Superior temporal gyrus (tissue), 1 donor: ENCODE data around the gene NDRG3.

Experiments
- DNase-seq: peaks from one replicate; pipeline ENCODE4 v3.0.0-alpha.2; 2016; ENCODE audit errors: extremely low spot score

The NDRG3 gene

DNA sequence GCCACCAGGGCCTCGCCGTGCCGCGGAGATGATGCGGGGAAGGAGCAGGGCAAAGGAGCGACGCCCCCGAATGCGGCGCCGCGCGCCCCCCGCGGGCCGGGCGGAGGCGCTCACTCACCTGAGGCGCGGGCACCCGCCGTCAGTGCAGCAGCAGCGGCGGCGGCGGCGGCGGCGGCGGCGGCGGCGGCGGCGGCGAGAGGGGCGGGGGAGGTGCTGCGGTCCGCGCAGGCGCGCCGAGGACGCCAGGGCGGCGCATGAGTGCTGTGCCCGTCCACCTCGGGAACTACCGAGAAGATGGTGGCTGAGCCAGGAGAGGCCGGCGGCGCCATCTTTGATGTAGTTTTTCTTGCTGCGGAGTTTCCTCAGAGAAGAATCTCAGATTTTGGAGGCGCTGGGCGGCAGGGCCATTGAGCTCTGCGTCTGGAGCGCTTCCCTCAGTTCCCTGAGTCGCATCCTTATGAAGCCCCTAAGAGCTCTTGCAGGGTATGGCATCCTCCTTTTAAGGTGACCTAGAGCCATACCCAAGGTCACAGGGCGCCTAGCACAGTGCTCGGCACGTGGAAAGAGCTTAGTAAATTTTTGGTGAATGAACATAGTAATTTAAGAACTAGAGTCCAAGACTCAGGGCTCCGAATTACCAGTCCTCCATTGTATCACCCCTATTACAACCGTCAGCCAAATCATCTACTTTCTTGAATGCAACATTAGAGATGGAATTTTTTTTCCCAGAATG is at the start of gene NDRG3:
NDRG3 (minus strand) TSS at position 164 of the 733 bp plus-strand sequence. CDS start 24,355 bp downstream, outside the sequence.
- DNase-seq = peak; percentile 95

DNA sequence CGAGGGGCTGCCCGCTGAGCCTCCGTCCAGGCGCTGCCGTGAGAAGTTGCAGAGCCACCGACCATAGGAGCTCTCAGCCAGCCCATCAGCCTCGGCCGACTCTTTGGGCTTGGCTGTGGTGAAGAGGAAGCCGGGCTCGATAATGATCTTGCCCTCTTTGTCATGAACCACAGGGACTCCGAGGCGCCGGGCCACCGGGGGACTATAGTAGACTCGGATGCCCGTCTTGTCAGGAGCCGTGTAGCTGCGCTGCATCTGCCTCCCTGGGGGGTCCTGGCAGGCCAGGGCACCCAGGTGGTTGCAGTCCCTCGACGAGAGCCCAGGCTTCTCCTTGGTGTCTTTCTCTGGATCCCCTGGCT is 48.2 kb upstream of the NDRG3 start:
- DNase-seq = no peak

DNA sequence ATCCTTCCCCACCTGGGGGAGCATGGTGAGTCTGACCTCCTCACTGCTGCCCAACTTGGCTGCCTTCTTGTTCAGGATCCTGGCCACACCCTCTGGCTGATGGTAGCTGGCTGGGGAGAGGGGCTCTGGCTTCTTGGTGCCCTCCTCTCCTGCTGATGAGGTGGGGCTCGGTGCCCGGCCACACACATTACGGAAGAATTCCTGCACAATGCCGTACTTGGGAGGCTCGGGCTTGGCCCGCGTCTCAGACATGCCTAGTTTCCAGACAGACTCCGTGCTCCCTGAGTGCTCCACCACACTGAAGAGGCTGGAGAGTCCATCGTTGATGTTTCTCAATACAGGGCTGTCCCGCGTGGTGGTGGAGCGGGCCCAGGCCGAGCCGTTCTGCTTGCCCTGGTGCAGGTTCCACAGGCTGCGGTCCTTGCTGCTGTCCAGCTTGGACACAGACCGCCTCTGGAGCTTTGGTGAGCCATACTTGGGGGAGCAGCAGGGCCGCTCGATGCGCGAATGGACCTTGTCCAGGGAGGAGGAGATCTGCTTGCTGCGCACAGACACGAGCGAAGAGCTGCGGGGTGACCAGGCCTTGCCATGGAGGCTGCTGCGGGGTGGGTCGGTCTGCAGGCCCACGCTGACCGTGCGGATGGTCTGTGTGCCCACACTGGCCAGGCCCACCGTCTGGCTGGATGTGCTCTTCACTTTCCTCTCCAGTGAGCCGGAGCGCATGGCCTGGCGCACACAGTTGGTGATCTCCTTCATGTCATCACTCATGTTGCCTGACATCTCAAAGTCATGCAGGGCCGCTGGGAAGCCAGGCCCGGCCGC is 47.6 kb upstream of the NDRG3 start:
- DNase-seq = no peak

DNA sequence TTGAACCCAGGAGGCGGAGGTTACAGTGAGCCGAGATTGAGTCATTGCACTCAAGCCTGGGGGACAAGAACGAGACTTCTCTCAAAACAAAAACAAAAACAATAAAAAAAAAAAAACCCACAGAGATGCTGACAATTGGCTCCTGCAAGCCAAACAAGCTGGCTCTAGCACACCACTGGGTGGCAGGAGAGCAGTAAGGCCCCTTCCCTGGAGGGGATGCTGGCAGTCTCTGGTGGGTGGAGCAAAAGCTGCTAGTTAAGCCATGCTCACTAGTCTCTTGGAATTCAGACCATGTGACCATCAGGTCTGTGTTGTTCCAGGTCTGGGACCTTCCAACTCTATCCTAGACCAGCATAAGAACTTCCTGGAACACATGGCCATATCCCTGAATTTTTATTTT is 46.5 kb upstream of the NDRG3 start:
- DNase-seq = peak; percentile 50

DNA sequence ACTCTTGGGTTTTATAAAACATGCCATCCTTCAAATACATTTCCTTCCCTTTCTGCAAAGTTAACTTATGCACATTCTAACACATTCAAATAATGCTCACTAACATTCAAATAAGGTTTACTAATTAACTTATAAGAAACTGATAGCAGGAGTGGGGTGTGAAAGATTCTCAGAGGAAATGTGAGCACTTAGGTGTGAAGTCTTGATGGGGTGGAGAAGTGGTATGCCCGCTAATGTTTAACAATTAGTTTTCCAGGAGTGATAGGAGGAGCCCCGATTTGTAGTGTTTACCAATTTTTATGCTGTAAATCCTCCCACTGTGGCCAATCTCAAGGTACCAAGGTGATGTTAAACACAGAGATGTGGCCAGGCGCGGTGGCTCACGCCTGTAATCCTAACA is 46.0 kb upstream of the NDRG3 start:
- no peak for DNase-seq

DNA sequence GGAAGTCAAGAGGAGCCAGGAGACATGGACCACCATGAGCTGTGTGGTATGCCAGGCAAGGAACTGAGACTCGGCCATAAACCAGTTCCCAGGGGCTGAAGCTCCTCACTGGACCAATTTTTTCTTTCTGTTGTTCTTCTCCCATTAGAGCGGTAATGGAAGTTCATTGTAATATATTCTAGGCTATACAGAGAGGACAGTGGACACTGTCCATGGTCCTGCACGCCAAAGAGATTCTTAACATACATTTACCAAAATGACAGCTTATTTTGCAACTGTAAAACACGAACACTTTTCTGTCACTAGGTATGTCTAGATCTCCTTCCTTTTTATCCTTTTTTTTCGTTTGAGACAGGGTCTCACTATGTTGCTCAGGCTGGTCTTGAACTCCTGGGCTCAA is 40.8 kb upstream of the NDRG3 start:
- no peak for DNase-seq

DNA sequence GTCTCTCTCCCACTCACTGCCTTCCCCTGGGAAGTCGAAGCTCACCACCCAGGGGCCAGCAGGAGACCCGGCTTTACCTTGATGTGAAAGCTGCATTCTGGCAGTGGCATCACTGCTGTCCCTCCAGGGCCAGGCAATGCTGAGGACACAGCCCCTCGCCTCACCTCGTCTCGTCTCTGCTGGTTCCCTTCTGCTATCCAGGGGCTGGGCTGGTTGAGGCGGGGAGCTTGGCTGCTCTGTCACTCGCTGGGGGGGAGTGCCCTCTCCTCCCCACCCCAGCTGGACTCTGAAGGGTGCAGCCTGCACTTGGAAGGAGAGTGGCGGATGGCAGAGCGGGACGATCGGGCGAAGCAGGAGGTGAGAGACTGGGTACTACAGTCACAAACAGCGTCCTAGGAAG is 40.4 kb upstream of the NDRG3 start:
- DNase-seq = no peak

DNA sequence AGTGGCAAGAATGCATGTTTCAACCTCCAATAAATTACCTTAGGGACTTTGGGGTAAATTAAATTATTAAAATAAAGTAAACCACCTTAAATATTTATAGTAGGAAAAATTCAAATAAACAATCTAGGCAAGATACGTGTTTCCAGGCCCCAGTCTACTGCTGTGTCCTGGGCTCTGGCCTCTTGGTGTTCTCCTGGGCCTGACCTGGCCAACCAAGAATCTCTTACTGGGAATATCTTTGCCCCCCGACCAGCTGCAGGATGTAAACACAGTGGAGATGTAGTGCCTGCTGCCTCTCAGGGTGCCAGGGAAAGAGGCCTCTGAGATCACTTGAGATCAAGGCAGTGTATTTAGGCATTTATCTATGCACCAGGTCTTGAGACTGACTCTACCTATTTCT is 39.4 kb upstream of the NDRG3 start:
- no peak for DNase-seq

DNA sequence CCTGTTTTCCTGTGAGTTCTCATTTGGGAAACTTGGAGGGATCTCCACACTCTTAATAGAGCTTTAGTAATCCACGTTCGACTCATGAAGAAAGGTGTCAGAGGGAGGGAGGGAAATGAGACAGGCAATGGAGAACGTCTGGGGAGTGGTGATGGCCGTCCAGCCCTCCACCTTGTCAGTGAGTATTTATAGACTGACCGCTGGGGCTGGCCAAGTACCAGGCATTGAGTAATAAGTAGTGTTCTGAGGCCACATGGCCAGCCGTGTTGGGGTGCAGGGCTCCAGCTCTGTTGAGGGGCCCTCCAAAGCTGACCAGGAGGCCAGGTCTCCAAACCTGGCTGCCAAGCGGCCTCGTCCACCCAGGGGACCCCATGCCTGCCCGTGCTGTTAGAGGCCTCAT is 39.0 kb upstream of the NDRG3 start:
- no peak for DNase-seq

DNA sequence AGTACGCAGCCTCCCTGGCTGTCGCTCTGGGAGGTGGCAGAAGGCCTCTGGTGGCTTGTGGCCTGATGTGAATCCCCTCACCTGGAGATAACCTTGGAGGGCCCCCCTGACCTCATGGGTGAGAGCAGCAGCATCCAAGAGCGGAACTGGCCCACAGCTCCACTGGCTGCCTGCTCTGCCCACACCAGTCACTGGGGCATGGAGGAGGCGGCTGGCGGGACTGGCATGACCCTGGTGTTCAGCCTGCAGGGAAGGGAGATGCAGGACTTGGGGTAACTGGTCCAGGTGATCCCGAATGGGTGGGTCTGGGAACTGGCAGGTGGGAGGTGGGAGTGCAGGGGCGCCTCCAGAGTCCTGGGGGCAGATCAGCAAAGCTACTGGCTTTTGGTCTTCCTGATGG is 38.2 kb upstream of the NDRG3 start:
- no peak for DNase-seq

DNA sequence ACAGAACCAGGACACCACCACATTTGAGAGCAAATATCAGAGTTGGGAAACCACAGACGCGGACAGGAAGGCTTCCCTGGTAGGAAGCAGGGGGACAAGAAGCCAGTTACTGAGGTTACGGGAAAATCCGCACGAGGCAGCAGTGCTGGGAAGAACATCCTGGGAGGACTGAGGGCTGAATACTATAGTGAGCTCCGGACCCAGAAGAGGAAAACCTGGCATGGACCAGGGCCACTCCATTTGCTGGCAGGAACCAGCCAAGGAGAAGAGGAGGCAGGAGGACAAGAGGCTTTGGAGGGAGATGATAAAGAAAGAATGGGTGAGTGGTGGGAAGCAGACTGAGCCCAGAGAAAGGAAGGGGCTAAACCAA is 33.8 kb upstream of the NDRG3 start:
- DNase-seq = no peak

DNA sequence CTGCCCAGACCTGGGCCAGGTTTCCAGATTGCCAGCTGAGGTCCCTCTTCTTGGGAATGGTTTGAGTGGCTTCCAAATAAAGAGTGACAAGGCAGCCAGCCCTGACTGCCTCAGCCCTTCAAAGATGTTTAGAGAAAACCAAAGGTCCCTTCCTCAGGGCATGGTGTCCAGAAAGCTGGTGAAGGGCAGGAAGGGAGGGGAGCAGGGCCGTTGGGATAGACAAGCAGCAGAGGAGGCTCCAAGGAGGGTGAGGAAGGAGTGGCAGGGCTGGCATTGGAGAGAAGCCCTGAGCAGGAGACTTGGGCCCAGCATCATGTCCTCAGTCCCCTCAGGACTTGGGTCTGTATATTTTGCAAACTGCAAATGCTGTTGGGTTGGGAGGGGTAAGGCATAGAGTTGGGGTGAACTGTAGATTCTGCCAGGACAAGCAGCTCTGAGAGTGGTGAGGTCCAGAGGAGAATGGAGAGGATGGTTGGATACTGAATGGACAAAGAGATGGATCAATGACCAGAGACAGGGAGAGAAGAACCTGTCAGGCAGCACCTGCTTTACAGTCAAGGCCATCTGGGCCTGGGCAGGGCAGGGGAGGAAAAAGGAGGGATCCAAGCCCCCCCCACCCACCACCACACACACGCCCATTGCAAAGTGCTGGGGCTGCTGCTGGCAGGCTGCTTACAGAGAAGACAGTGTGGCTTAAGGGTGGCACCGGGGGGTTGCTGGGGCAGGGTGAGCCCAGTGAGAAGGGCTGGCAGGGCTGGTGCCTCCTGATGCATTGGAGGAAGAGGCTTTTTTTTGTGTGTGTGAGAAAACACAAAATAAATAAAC is 33.2 kb upstream of the NDRG3 start:
- DNase-seq = no peak

DNA sequence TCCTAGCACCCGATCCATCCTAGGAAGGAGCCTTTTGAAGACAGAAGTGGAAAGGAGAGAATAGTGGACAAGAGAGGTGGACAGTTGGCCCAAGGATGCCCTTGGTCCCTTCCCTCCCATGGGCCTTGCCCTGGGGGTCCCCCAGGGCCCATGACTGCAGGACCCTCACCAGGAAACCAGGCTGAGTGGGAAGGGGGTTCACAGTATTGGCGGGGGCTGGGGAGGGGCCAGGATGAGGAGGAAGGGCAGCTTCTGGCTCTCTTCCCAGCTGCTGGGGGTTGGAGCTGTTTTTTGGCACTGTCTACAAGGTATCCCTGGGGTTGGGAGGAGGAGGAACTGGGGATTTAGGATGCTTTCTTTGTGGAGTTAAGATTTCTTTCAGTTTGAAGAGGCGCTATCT is 31.7 kb upstream of the NDRG3 start:
- no peak for DNase-seq

DNA sequence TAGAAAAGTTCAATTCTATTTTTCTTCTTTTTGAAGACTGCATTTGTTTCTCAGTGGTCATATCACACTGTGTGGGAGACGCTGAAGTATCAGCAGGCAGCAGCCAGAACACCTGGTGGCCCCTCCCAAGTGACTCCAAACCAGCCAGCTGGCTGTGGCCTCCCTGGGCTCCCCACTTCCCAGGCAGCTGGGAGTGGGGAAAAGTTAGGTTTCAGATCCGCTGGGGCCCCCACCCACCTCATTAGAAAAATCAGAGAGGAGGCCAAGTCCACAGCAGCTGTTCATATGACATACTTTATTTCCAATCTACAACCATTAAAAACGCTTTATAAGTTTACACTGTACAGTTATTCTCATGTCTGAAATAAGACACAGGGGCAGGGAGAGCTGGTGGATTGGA is 31.3 kb upstream of the NDRG3 start:
- DNase-seq = no peak

DNA sequence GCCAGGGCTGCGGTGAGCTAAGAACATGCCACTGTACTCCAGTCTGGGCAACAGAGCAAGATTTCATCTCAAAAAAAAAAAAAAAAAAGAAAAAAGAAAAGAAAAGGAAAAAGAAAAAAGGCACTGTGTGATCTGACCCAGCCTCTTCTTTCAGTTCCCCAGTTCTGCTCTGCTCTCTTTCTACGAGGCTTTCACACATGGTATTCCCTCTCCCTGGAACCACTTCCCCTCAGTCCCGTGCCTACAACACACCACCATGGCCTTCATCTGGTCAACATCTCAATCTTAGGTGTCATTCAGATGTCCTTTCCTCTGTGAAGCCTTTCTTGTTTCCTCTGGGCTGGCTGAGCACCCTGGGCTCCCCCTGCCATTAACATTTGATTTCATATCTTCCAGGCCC is 29.9 kb upstream of the NDRG3 start:
- no peak for DNase-seq

DNA sequence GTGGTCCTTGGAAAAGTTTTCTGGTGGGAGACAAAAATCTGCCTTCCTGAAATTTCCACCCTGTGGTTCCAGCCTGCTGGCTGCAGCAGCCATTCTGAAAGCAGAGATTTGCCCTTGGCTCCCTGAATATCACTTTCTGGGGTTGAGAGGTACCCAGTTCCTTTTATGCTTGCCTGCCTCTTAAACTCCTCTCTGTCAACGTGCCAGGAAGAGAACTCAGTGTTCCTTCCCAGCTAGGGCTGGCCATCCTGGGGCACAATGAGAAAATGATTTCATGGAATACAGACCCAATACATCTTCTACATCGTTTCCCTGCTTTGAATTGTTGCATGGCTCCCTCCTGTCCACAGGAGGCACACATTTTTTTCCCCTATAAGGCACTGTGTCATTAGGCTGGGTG is 29.3 kb upstream of the NDRG3 start:
- DNase-seq = no peak

DNA sequence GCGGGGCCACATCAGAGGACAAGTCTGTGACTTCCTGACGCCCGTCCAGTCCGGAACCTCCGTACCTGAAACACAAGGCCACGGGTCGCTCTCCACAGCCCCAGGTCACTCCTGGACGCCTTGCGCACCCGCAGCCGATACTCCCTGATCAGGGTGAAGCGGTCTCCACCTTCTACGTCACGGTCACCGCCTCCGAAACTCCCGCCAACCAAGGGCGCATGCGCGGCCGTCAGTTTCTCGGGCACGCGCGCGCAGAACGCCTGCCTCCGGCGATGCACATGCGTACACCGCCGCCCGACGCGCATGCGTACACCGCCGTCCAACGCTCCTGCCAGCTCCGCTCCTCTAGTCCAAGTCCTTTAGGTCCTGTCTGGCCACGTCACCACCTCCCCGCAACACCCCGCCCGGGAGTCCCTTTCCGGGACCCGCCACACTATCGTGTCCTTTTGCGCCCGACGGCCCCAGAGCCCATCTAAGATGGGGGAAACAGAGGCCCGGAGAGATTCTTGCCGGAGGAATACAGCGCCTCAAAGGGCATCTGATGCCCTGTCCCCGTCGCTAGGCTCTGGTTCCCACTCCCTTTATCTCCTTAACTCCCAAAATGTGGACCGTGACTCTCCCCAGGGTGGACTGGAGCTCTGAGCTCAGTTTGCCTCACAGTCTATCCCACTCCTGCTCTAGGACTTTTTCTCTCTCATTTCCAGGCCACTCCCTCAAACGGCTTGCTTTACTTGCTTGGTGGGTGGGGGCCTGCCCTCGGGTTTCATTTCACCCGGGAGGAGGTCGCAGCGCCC is 27.9 kb upstream of the NDRG3 start, which contains the start of gene DSN1:
DSN1 (minus strand) TSS at position 167 of the 794 bp plus-strand sequence. CDS start 2,305 bp downstream, outside the sequence.
- DNase-seq = peak; percentile 95

DNA sequence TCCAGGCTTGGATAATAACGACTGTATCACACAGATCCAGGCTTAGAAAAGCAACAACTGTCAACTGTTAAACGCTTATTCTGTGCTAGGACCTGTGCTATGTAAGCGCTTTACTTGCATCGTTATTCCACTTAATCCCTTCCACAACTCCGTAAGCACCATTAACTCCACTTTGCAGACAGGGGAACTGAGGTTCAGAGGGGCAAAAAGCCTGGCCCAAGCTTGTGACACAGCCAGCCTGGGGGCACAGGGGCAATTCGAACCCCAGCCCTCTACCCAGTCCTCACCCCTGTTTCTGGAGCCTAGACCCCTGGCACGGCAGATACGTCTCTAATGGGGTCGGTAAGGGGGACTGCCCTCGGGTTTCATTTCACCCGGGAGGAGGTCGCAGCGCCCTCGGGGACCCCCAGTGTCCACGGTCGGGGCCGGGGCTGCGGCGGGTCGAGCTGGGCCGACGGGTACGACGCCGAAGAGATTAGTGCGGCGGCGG is 27.3 kb upstream of the NDRG3 start:
- no peak for DNase-seq

DNA sequence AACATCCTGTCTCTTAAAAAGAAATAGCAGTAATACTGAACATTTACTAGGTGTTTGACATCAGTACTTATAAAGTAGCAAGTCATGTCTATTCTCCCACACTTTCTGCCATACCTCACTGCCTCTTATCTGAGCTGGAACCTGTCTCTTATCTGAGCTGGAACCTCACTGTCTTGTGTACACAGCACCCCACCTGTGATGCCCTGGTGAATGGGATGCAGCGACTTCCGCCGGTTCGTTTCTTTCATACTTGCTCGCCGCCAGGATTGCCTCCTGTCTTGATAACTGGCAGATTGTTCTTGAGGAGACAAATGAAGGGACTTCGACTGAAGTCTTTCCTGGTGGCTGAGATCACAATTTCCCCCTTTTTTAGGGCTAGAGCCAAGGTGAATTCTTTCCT is 24.8 kb upstream of the NDRG3 start:
- DNase-seq = no peak

DNA sequence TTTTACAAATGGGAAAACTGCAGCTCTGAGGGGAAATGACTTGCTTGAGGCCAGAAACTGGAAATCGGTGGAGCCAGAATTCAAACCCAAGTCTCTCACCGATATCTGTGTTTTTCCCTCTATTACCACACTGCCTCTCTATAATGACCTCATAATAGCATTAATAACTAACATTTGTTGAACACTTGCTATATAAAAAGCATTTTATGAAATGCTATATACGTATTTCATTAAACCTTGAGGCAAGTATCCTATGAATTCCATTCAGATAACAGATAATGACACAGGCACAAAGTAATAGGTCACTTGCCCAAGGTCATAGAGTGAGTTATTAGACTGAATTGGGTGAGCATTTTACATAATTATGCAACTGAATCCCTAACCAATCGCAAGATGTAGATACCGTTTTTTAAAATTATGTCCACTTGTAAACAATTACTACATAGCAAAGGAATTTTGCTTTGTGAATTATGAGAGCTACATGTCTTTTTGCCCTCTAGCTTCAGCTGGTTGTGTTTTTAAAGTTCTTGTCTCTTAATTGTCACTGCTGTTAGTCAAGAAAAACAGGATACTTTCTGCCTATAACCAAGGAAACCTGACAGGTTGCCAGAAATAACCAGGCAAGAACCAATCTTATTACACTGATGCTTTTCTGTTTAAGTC is 23.0 kb upstream of the NDRG3 start:
- DNase-seq = no peak

DNA sequence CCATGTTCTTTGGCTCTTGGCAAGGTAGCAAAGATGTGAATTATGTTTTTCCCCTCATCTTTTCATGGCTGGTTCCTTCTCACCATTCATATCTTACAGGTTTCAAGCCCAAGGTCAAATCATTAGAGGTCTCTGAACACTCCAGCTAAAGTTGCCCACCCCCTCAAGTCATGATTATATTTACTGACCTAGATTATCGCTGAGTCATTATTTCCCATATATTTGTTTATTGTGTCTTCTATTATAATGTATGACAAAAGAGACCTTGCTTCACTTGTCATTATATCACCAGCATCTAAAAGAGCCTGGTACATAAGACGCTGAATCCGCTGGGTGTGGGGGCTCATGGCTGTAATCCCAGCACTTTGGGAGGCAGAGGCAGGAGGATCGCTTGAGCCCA is 15.2 kb upstream of the NDRG3 start:
- no peak for DNase-seq
